GM19025 (cell line): ENCODE results near the gene ADD3.

Experiments
- ATAC-seq: cut with Tn5 transposase; IDR thresholded peaks from one replicate; pipeline ENCODE4 v1.9.1; 2021; ENCODE audit warnings: mild to moderate bottlenecking, low read depth, moderate library complexity; ENCODE audit not compliant: unreplicated experiment

ADD3 gene, protein sequence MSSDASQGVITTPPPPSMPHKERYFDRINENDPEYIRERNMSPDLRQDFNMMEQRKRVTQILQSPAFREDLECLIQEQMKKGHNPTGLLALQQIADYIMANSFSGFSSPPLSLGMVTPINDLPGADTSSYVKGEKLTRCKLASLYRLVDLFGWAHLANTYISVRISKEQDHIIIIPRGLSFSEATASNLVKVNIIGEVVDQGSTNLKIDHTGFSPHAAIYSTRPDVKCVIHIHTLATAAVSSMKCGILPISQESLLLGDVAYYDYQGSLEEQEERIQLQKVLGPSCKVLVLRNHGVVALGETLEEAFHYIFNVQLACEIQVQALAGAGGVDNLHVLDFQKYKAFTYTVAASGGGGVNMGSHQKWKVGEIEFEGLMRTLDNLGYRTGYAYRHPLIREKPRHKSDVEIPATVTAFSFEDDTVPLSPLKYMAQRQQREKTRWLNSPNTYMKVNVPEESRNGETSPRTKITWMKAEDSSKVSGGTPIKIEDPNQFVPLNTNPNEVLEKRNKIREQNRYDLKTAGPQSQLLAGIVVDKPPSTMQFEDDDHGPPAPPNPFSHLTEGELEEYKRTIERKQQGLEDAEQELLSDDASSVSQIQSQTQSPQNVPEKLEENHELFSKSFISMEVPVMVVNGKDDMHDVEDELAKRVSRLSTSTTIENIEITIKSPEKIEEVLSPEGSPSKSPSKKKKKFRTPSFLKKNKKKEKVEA

DNA sequence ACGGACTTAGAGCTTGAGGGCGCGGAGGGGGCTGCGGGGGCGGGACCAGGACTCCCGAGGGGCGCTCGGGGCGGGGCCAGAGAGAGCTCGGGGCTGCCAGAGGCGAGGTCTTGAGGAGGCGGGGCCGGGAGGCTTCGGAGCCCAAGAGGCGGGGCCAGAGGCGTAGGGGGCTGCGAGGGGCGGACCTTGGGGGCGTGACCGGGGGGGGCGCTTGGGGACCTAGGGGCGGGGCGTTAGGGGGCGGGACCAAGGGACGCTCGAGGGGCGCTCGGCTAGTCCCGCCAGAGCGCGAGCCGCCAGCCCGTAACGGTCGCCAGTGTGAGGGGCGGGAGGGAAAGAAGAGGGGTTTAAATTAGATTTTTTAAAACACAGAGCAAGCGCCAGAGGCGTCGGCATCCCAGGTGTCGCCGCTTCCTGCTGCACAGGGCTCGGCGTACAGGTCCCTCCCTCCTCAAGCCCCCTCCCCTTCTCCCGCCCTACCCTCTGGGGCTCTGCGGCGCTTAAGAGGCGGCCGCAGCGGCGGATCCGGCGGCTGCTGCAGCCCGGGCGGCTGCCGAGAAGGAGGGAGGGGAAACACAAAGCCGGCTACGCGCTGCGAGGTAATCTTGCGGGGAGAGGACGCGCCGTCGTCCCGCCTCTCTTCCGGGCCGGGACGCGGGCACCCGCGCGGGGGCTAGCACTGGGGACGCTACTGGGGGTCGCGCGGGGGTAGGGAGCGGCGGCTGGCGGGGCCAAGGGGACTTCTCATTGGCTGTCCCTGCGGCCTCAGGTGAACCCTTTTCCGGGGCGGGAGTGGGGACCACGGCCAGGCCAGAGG is at the start of gene ADD3:
ADD3 (plus strand) TSS at position 284 of the 817 bp plus-strand sequence. CDS start 92,670 bp downstream, outside the sequence.
- ATAC-seq = peak; percentile 53

DNA sequence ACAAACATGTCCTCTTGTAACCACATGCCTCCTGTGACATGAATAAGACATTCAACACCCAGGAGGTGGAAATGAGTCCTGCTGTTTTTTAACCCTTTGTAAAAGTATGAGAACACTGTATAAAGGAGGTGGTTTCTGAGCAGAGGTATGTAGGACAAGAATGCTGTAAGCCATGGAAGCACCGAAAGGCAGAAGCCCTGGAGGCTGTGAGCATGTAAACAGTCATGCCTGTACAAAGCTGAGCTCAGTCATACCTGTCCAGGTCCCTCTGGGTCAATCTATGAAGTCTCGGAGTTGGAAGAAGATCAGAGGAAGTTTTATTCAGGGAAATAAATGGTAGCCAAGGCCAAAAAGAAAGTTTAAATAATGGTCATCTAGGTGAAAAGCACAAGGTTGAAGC is 49.7 kb upstream of the ADD3 start:
- ATAC-seq = no peak

DNA sequence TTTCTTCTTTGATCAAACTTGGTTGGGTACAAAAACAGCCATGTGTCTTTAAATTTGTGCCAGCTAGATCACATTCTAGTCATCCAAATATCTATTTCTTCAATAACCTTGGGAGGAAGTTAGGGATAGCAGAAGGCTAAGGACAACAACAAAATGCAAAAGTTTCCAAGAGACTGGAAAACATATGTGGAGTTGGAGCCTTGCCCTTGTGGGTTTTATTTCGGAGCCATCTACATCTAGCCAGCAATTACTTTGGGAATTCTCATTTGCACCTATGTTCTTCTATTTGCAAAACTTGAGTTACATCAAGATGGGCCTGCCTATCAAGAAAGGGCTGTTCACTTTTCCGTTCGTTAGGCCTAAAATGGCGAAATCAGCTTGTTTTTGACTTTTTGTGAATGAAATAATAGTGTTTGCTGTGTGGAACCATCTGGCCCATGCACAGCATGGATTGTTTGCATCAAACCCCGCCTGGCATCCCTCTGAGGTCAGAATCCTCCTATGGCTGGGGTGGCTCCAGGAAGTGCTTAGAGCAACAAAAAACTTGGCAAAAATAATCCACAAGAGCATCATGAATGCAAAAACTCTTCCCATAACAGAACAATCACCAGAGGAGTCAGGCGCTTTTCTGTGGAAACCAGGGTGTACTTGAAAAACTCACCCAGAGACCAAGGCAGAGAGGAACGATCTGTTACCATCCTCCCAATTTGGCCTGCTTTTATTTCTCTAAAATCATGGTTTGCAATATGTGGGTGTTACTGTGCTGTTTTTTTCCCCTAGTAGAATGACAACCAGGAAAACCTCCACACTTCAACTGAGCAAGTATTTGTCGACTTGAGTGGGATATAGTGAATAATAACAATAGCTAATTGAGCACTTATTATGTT is 48.3 kb upstream of the ADD3 start:
- ATAC-seq = no peak

DNA sequence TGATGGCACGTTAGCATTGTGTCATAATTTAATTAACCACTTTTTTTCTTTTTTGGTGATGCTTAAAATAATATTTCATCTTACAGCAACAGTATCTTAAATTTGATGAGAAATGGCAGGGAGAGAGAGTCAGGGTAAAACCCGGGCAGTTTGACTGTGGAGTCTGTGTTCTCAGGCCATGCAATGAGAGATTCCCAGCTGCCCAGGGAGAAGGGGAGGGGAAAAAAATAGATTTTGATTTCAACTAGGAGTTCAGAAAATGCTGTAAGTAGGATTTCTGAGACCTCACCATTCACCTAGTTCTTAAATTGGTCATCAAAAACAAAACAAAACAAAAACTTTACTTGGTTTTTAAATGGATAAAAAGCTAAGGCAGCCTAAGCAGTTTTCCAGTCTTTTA is 47.1 kb upstream of the ADD3 start:
- no peak for ATAC-seq

DNA sequence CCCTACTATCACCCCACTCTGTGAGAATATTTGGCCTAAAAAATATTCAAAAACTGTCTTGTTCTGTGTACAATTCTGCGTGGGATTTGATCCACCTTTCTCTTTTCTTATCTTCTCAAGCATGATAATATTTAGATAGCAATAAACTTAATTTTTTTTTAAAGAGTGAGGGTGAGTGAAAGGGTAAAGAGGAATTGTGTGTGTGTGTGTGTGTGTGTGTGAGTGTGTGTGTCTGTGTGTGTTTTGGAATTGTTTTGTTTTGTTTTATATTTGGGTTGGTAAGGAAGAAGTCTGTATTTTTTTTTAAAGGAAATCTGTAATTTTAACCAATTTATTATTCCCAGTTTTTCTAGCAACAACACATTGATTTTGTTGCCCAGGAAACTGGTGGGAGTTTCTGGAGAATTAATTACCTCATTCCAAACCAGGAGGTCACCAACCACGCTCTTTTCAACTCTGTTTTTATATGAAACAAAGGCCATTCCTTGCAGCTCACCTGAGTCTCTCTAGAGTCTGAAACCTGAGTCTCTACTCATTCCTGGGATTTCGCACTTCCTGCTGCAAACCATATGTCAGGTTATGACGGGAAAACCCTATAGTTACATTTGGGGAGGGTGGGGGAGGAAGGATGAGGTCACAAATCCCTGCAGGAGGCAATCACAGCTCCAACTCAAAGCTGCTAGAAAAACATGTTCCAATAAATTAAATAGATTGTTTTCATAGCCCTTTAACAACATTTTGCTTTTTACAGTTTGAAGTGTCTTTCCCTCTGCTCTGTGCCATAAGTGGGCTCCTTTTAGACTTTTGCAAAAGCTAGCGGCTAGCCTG is 46.4 kb upstream of the ADD3 start:
- ATAC-seq = no peak

DNA sequence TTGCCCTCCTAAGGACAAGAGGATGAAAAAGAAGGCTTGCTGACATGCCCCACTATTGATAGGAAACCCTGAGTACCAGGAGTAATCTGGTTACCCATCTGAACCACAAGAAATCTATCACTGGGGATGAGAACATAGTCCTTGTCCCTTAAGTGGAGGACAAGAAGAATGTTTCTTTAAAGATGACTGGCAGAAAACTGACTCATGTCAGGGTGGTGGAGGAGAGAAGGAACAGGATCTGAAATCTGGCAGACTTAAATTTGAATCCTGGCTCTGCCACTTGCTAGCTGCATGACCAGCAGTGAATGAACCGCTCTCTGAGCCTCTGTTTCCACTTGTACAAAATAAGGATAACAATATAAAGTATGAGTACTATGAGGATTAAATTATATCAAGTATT is 45.5 kb upstream of the ADD3 start:
- ATAC-seq = no peak

DNA sequence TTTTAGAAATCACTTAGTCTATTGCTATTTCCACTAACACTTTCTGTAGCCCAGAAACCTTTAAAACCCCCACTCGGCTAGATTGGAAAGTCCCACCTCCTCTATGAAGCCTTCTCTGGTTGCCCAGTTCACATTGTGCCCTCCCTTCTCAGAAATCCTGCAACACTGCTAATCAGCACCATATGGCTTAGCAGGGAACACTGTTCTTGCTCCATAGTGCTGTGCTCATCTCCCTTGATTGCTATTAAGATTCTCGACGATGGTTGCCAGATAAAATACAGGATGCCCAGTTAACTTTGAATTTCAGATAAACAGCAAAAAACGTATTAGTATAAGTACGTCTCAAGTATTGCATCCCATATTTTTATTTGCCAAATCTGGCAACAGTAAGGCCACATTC is 44.3 kb upstream of the ADD3 start:
- ATAC-seq = no peak

DNA sequence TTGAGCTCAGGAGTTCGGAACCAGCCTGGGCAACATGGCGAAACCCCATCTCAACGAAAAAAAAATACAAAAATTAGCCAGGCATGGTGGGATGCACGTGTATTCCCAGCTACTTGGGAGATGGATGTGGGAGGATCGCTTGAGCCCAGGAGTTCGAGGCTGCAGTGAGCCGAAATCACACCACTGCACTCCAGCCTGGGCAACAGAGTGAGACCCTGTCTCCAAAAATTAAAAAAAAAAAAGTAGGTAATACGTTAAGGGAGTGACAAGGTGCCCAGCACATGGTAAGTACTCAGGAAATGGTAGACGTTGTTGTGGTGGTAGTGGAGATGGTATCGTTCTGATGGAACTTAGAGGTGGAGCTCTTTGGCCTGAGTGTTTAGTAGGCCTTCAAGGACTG is 43.5 kb upstream of the ADD3 start:
- no peak for ATAC-seq

DNA sequence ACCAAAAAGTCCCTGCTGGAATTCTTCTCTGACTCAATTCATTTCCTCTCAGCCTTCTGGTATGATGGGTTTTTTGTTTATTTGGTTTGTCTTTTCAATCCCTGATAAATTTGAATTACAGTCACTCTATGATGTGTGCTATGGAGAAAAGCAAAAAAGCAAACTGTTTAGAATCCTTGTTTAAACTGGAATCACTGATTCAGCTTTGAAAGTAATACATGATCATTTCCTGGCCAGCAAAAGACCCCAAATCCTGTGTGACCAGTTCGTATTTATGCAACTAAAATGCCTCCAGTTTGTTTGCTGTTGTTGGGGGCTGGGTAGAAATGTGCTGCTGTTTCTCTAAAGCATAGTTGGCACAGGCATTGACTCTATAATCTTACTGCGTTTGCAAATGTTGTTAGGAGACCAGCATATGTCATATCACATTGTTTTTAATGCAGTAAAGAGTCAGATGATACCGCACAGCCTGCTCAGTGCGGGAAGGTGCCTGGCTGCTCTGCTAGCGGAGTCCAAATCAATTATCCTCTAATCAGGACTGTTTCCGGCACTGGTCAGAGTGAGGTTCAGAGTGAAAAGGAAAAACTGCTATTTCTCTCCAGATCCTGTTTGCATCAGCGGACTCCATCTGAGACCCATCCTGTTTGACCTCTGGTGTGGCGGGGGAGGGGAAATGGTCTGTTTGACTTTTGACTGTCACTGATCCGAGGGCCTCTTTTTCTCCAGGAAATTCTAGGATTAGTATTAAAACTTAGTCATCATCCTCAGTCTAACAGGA is 40.6 kb upstream of the ADD3 start:
- ATAC-seq = no peak

DNA sequence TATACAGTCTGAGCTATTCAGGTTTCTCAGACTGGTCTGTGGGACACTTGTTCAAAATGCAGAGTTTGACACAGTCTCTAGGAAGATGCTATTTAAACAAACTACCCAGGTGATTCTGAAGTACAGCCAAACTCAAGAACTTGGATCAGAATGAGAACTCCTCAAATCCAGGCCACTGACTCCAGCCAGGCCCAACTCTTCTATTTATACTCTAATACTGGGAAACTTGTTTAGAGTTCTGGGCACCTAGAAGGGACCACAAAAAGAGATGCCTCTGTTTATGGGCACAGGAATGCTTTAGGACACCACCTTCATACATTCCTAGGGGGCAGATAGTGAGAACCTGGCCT is 40.1 kb upstream of the ADD3 start:
- ATAC-seq = no peak

DNA sequence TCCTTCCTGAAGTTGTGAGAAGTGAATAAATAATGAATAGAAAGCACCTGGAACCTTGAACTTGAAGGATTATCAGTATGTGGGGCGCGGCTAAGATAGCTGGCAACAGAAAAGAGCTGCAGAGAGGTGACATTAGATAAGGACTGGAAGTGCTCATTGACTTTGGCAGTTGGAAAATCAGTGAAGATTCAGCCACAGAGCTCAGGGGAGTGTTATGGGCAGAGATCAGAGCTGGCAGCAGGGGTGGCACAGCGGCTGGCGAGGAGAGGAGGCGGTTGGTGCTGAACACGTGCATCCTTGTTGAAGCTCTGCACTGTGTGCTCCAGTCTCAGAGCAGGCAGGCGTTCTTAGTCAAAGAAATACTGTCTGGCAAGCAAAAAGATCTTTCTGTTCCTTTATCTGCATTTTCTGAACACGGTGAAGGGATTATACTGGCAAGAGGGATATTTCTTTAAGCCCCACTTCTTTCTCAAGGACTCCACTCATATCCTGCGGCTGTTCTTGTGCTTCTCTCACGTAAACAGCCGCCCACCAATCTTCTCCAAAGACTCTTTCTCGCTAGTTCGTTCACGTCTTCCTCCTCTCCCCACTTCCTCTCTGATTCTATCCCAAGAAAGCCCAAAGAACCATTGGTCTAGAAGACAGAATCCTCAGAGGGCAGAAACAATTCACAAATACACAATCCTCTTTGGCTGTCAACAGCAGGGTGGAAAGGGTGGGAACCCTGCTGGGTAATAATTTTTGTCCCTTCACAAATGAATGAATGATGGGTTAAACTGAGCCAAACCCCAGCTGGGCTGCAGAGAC is 38.6 kb upstream of the ADD3 start:
- ATAC-seq = no peak

DNA sequence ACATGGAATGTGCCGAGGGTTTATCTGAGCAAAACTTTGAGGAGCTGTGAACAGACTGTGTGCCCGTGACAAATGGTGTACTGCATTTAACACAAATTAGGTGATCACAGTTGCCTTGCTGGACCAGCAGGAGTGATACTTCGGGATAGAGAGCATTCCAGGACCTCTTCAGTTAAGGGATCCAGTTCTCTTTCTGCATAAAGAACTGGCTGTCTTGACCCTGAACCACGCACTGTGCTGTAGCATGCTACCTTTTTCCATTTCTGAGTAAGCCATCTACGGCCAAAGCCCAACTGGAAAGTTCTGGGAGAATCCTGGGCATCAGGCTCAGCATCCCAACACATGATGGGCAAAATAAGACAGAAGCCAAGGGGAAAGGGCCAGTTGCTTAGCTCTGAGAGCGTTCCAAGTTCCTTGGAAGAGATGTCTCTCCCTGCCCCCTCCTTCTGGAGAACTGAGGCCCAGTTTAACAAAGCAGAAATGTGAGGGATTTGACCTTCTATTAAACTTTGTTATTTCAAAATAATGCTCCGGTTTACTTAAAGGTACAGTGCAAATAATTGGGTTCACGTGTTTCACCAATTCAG is 37.9 kb upstream of the ADD3 start:
- ATAC-seq = no peak

DNA sequence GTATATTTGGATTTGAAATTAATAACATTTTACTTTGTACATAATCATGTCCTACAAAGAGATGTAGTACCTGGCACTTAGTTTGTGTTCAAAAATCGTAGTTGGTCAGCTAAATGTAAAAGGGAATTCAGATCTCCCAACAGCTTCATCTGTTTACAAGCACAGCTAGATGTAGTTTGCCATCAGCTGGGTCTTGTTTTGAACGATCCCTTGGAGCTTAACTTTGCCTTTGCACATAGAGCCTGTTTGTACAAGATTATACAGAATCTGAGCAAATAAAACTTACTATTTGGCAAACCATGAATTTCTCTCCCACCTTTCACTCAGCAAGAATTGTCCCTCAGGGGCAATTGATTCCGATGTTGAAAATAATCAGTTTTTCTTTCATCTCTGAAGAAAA is 36.1 kb upstream of the ADD3 start:
- no peak for ATAC-seq

DNA sequence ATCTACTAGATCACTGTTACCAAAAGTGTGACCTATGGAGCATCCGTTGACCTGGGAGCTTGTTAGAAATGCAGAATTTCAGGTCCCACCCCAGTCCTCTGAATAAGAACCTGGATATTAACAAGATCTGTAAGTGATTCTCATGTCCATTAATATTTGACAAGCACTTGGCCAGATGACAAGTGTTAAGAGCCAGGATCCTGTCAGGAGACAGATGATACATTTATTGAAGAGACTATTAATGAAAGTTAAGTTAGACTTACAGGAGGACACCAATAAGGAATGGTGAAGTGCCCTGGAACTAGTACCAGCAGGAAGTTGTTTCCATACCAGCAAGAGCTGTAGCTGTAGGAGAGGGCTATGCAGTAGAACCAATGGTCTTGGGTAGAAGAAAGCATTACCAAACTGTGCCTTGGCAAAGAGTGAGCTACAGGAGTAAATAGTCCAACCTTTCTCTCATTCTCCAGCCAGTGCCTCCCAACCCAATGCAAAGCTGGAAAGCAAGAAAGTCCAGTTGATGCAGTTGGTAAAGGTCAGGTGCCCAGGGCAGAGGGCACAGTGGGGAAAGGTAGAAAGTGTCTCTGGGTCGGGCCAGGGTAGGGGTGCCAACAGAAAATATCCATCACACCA is 35.3 kb upstream of the ADD3 start:
- no peak for ATAC-seq

DNA sequence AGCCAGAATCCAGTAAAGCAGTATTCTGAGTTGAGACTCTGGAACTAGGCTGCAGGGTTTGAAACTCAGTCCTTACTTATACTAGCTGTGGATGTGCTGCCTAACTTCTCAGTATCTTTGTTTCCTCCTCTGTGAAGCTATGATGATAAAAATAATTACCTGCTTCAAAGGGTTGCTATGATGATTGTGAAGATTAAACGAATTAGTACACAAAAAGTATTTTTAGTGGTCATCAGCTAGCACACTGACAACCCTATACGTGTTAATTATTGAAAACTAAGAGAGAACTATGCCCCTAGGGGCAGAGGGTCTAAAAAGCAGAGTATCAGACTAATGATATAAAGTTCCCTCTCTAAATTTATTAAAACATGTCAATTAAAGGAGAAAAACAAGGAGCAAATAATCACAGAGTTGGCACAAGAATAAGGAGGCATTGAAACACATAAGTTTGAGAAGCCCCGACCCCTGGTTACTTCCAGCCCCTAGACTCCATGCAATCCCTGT is 34.4 kb upstream of the ADD3 start:
- ATAC-seq = no peak

DNA sequence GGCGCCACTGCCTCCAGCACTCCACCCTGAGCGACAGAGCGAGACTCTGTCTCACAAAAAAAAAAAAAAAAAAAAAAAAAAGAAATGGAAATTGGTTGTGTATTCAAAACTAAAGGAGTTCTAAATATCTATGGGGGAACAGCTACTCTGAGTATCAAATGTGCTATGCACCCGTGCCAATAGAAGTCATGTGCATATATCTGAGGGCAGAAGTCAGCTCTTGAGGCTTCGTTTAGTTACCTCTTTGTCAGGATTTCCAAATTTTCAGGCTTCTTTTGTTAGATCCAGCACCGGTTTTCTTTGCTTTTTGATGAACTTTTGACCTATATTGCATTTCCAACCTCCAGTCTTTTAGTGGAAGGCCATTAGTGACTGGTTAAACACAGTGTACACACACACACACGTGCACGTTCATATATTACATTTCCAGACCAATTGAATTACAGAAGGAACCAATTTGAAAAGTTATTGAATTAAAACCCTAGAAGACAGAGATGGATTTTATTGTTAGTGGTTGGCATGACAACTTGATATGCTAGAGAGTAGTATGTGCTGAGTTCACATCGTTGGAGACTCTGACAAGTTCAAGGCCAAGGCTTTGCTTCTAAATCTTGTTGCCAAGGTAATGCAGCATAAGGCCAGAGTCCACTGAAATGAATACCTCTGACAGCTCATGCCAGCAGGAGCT is 33.1 kb upstream of the ADD3 start:
- ATAC-seq = no peak
